Nephron (organoid): Measurements from ENCODE around the gene NTM.

Source experiments
- H3K27ac Mint-ChIP-seq, 3 experiments: 2 replicates each; pipeline ENCODE4 v1.8.0; 2020; ENCODE audit warnings: mixed read lengths in 3 of 3, mild to moderate bottlenecking in 2 of 3, moderate library complexity in 1 of 3
- H3K27me3 Mint-ChIP-seq: 2 replicates; pipeline ENCODE4 v1.8.0; 2021; ENCODE audit warnings: low read depth, mild to moderate bottlenecking, moderate library complexity, mixed read lengths
- H3K36me3 Mint-ChIP-seq: 2 replicates; pipeline ENCODE4 v1.8.0; 2020; ENCODE audit warnings: low read depth, mixed read lengths
- H3K4me1 Mint-ChIP-seq: 2 replicates; pipeline ENCODE4 v1.8.0; 2020; ENCODE audit warnings: mixed read lengths
- H3K4me3 Mint-ChIP-seq, 3 experiments: 2 replicates each; pipeline ENCODE4 v1.8.0; 2020; ENCODE audit warnings: mild to moderate bottlenecking in 3 of 3, mixed read lengths in 3 of 3, moderate library complexity in 2 of 3
- H3K9me3 Mint-ChIP-seq: 2 replicates; pipeline ENCODE4 v1.8.0; 2020; ENCODE audit warnings: mixed read lengths
- TF ChIP-seq, protein P1 (sequence below), 3 experiments: fragments of 200-600 bp; sonication (generic); IDR thresholded peaks; one replicate each; pipeline ENCODE4 v1.5.0; 2021; ENCODE audit warnings: antibody characterized with exemption in 3 of 3; ENCODE audit not compliant: unreplicated experiment in 3 of 3

The NTM gene

DNA sequence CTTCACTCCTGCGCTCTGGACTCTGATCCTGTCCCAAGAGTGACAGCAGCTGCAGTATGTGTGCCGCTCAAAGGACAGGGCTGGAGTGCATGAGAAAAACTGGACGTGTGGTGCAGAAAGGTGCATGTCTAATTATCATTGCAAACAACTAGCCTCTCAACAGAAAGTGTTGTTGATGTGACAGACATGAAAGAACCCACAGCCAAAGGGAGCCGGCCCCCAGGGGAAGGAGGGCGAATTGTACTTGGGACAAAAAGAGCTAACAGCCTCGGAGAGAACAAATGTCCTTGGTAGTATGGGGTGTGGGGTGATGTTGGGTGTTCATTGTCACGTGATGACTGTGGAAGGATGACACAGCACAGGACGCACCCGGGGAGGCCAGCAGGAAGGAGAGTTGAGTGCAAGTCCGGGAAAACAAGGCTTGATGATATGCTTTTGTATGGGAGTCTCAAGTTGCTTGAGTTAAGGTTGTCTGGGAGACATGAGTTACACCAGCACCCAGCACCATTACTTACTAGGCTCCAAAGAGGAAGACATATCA, 325.5 kb downstream of the NTM start:
- TF ChIP-seq, protein P1, sequence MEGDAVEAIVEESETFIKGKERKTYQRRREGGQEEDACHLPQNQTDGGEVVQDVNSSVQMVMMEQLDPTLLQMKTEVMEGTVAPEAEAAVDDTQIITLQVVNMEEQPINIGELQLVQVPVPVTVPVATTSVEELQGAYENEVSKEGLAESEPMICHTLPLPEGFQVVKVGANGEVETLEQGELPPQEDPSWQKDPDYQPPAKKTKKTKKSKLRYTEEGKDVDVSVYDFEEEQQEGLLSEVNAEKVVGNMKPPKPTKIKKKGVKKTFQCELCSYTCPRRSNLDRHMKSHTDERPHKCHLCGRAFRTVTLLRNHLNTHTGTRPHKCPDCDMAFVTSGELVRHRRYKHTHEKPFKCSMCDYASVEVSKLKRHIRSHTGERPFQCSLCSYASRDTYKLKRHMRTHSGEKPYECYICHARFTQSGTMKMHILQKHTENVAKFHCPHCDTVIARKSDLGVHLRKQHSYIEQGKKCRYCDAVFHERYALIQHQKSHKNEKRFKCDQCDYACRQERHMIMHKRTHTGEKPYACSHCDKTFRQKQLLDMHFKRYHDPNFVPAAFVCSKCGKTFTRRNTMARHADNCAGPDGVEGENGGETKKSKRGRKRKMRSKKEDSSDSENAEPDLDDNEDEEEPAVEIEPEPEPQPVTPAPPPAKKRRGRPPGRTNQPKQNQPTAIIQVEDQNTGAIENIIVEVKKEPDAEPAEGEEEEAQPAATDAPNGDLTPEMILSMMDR (IDR thresholded peaks at IDR 0.05; ENCODE audit: unreplicated experiment in 3 of 3), result no peak
- H3K9me3 Mint-ChIP-seq, result no peaks in the 10 kb centered on the region
- H3K27ac Mint-ChIP-seq, result no peak overlapping the region
- no peaks in the 10 kb centered on the region for H3K36me3 Mint-ChIP-seq
- H3K4me1 Mint-ChIP-seq, result peaks cover 14% of the 10 kb centered on the region
- H3K27me3 Mint-ChIP-seq, result peaks cover 61% of the 10 kb centered on the region
- H3K4me3 Mint-ChIP-seq, result no peak overlapping the region

DNA sequence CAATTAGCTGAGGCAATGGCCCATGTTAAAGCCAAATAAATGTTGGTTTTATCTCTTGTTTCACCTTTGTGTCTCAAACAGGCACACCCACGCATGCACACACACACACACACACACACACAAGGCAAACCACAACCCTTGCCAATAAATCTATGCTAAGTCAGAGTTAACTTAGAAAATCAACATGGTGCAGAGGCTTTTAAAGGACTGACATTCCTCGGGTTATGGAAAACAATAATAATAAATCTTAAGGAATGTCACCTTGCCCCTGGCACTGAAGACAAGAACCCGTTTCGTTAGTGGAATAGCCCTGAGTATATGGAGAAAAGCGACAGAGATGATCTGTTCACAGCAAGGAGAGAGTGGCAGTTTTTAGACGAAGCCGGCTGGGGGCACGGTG, 326.3 kb downstream of the NTM start:
- Mint-ChIP-seq H3K4me1 (peaks cover 14% of the 10 kb centered on the region), H3K9me3 (no peaks in the 10 kb centered on the region), H3K27ac (no peak overlapping the region), H3K36me3 (no peaks in the 10 kb centered on the region), H3K4me3 (no peak overlapping the region), H3K27me3 (peaks cover 60% of the 10 kb centered on the region)
- TF ChIP-seq, protein P1 (IDR thresholded peaks at IDR 0.05; ENCODE audit: unreplicated experiment in 3 of 3), result no peak

GRCh38 chr11:131703311-131703710, 332.9 kb downstream of the NTM start:
- peaks cover 15% of the 10 kb centered on the region for H3K27me3 Mint-ChIP-seq
- TF ChIP-seq, protein P1 (IDR thresholded peaks at IDR 0.05; ENCODE audit: unreplicated experiment in 3 of 3), result no peak
- H3K4me1 Mint-ChIP-seq, result no peaks in the 10 kb centered on the region
- H3K36me3 Mint-ChIP-seq, result no peaks in the 10 kb centered on the region
- no peak overlapping the region for H3K27ac Mint-ChIP-seq
- no peak overlapping the region for H3K4me3 Mint-ChIP-seq
- peaks cover 30% of the 10 kb centered on the region for H3K9me3 Mint-ChIP-seq

DNA sequence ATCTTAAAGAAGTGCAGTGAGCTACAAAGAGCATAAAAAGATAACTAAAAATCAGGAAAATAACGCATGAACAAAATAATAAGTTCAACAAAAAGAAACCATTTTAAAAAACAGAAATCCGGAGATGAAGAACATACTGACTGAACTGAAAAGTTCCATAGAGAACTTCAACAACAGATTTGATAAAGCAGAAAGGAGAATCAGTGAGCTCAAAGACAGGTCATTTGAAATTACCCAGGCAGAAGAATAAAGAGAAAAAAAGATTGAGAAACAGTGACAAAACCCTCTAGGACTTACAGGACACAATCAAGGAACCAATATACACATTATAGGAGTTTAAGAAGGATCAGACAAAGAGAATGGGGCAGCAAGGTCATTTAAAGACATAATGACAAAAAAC, 334.3 kb downstream of the NTM start:
- H3K4me3 Mint-ChIP-seq, result no peak overlapping the region
- H3K9me3 Mint-ChIP-seq, result peaks cover 35% of the 10 kb centered on the region

DNA sequence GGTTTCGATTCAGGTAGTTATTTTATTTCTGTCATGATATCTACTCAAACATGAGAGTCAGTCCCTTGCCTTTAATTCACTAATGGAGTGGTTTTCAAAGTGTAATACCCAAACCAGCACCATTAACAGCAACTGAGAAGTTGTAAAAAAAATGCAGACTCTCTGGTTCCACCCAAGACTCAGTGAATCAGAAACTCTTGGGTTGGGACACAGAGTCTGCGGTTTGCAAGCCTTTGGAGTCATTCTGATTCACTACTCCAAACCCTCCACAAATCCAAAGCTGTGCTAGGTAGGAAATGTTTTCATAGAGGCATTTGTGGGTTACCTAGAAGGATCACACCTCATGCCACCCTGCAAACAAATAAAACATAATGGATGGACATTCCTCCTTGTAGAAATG, 340.1 kb downstream of the NTM start:
- peaks cover 3% of the 10 kb centered on the region for H3K36me3 Mint-ChIP-seq
- H3K9me3 Mint-ChIP-seq, result peaks cover 41% of the 10 kb centered on the region
- TF ChIP-seq, protein P1 (IDR thresholded peaks at IDR 0.05; ENCODE audit: unreplicated experiment in 3 of 3), result no peak
- H3K4me3 Mint-ChIP-seq, result no peak overlapping the region
- no peak overlapping the region for H3K27ac Mint-ChIP-seq
- H3K4me1 Mint-ChIP-seq, result no peaks in the 10 kb centered on the region
- H3K27me3 Mint-ChIP-seq, result peaks cover 9% of the 10 kb centered on the region

More for the DNA sequence above, 334.3 kb downstream of the NTM start:
- H3K27ac Mint-ChIP-seq, result no peak overlapping the region
- H3K4me1 Mint-ChIP-seq, result no peaks in the 10 kb centered on the region
- peaks cover 11% of the 10 kb centered on the region for H3K27me3 Mint-ChIP-seq
- H3K36me3 Mint-ChIP-seq, result no peaks in the 10 kb centered on the region
- TF ChIP-seq, protein P1 (IDR thresholded peaks at IDR 0.05; ENCODE audit: unreplicated experiment in 3 of 3), result no peak

- peaks cover 30% of the 10 kb centered on the region for H3K9me3 Mint-ChIP-seq
- TF ChIP-seq, protein P1 (IDR thresholded peaks at IDR 0.05; ENCODE audit: unreplicated experiment in 3 of 3), result no peak
- H3K4me3 Mint-ChIP-seq, result no peak overlapping the region
- no peak overlapping the region for H3K27ac Mint-ChIP-seq
- H3K4me1 Mint-ChIP-seq, result no peaks in the 10 kb centered on the region
- H3K36me3 Mint-ChIP-seq, result peaks cover 3% of the 10 kb centered on the region
- H3K27me3 Mint-ChIP-seq, result peaks cover 11% of the 10 kb centered on the region
These were observed 342.5 kb downstream of the NTM start for GRCh38 chr11:131712897-131713296.
